NCI-H1417 treated with DMSO at 0.1 percent for 48 hours (cell line): ENCODE data around the gene NAMPT.
"Not testable (repeated sequence)": the region's sequence is repeated elsewhere in the genome, so short reads cannot be mapped to it uniquely, and the experiment has no call there.

Experiments
- DNase-seq: peaks from one replicate; lab custom pipeline; 2025; lab: John Stamatoyannopoulos, UW

The NAMPT gene

DNA sequence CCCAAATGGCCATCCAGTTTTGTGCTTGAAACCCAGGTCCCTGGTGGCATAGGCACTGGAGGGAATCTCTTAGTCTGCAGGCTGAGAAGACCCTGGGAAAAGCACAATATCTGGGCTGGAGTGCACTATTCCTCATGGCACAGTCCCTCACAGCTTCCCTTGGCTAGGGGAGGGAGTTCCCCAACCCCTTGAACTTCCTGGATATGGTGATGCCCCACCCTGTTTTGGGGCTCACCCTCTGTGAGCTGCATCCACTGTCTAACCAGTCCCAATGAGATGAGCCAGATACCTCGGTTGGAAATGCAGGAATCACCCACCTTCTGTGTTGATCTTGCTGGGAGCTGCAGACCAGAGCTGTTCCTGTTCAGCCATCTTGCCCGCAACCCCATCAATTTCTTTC, 19.8 kb upstream of the NAMPT start:
- DNase-seq: no peak

DNA sequence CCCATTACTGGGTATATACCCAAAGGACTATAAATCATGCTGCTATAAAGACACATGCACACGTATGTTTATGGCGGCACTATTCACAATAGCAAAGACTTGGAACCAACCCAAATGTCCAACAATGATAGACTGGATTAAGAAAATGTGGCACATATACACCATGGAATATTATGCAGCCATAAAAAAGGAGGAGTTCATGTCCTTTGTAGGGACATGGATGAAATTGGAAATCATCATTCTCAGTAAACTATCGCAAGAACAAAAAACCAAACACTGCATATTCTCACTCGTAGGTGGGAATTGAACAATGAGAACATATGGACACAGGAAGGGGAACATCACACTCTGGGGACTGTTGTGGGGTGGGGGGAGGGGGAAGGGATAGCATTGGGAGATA, 13.8 kb upstream of the NAMPT start:
- DNase-seq: not testable (repeated sequence)

DNA sequence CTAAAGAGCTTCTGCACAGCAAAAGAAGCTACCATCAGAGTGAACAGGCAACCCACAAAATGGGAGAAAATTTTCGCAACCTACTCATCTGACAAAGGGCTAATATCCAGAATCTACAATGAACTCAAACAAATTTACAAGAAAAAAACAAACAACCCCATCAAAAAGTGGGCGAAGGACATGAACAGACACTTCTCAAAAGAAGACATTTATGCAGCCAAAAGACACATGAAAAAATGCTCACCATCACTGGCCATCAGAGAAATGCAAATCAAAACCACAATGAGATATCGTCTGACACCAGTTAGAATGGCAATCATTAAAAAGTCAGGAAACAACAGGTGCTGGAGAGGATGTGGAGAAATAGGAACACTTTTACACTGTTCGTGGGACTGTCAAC, 13.4 kb upstream of the NAMPT start:
- DNase-seq: not testable (repeated sequence)

DNA sequence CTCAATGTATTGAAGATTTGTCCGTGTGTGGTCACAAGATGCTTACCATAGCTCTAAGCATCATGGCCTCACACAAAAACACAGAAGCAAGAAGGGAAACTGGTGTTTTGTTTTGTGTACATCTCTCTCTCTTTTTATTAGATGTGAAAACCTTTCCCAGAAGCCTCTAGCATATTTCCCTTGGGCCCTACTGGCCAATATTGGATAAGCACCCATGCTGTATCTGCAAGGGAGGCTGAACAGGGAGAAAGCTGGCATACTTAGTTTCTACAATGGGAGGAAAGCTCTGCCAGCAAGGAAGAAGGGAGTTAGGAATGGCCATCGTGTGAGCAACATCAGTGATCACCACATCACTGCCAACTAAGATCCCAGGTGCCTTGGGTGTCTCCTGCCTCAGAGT, 9.6 kb upstream of the NAMPT start:
- DNase-seq: no peak

DNA sequence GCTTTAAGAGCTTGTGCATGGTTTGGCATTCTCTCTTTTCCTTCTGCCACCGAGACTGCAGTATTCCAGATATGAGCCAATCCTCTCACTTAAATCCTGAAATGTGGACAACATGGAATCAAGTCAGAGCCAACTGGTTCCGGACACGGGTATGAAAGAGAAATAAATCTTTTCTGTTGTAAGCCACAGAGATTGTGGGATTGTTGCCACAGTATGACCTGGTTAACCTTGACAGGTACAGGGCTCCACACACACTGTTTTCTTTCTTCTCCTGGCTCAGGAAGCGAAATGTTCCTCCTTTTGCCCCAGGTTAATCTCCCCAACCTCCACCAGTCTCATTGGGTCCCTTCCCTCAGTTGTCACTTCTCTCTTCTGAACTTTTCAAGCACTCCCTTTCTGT, 6.5 kb upstream of the NAMPT start:
- DNase-seq: no peak

DNA sequence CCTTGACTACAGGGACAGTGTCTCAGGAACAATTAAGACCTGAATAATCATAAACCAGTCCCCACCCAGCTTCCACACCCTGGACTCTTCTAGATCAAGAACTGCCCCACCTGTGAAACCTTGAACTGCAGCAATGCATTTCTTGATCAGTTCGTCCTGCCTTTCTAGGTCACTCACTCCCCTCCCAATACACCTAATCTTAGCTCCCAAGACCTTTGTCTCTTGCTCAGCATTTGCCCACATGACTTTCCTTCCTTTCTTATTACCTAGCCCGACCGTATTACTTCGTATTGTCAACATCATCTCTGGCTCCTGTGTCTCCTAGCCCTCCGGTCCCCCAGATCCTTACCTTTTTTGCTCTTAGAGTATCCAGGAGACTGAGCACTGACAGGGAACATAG, 5.5 kb upstream of the NAMPT start:
- DNase-seq: no peak

DNA sequence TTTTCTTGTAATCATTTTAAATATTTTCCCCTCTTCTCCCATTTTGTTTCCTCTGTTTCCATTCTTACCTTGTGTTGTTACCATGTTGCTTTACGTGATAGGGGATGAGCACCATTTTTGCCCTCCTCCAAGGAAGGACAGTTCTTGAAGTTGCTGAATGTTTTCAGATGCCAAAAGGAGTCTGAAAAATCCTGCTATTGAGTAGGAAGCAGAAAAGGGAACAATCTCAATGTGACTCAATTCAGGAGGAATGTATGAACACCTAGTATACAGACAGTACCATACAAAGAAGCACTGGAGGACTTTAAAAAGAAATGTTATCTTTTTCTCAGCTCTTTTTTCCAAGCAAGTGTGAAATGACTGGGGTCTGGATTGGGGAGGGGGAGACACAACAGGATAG, 5.1 kb upstream of the NAMPT start:
- no peak for DNase-seq

DNA sequence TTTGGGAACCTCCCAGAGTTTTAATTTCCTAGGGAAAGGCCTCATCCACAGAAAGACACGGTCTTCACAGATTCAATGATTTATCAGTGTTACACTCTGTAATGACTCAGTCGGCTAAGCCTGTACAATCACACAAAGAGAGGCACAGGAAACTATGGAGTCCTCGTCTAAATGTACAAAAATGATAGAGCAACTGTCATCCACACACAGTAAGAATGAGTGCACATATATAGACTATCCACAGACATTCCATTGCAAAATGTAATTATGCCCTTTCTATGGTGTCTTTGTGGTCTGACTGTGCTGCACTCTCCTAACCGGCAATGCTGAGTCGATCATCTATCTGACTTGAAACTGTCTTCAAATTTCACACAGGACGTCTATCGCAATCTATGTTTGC, 3.5 kb upstream of the NAMPT start:
- no peak for DNase-seq

DNA sequence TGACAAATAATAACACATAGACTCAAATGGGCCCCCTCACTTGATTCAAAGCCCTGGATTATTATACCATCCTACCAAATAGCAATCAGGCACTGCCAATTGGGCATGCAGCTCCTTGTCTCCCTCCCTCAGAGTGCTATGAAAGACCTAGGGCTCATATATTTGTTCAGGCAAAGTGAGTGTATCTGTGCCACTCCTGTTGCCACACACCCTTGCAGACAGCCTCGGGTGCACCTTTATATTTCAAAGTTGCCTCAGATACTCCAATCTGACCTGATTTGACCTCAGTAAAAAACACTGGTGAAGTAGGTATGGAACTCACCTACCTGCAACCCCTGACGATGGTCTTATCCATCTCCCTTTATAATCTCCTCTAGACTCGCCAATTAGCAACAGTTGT, 3.0 kb upstream of the NAMPT start:
- no peak for DNase-seq

DNA sequence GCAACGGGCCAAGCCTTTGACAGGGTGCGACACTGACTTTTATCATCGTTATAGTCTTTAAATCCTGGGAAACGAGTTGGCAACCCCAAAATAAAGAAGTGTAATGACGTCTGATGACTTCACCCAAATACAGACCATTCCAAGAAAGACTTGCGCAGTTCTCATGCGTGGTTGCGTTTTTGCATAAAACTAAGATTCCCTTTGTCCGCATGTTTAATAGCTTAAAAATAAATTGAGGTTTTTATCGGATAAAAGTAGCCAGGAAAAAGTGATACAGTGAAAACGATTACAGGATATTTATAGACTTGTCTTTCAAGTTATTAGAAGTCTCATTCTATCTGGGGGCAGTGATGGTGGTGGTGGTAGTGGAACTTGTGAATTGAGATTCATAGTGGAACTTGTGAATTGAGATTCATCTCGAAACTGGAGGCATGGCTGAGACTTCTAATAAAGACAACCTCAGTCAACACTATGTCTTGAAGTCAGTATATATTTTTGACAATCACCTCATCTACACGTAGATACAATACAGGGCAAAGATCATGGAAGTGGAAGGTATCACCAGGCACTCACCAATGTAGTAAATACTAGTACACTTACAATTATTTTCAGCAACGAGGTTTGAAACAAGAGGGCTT, 1.2 kb upstream of the NAMPT start:
- DNase-seq: no peak

DNA sequence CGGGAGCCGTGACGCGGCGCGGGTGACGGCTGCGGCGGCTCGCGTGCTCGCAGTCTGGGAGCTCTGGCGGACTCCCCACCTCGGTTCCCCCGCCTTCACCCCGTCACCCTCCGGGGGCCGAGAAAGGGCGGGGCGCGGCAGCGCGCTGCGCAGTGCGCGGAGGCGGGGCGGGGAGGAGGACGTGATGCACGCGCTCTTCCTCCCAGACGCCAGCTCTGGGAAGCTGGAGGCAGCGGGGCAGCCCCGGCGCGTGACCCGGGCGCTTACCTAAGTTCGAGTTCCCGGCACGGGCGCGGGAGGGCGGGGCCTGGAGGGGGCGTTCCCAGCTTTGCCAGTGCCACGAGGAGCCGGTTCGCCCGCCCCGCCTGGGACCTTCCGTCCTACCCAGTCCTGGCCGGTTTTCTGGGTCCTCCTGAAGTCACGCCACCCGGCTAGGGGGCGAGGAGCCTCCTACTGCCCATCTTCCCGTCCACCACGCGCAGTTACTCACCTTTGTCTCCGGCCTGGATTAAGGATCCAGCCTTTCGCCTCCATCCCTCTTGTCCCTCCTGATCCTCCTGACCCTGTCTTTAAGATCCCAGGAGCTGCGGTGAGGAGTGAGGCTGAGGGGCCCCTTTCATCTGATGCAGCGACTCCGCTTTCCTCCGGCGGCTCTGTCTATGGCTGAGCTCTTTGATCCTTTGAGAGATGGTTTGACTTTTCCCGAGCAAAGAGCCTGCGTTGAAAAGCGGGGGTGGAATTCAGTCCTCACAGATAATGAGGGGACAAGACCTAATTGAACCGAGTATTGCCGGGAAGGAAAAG, 470 bp upstream of the NAMPT start:
- DNase-seq: peak; percentile 82

DNA sequence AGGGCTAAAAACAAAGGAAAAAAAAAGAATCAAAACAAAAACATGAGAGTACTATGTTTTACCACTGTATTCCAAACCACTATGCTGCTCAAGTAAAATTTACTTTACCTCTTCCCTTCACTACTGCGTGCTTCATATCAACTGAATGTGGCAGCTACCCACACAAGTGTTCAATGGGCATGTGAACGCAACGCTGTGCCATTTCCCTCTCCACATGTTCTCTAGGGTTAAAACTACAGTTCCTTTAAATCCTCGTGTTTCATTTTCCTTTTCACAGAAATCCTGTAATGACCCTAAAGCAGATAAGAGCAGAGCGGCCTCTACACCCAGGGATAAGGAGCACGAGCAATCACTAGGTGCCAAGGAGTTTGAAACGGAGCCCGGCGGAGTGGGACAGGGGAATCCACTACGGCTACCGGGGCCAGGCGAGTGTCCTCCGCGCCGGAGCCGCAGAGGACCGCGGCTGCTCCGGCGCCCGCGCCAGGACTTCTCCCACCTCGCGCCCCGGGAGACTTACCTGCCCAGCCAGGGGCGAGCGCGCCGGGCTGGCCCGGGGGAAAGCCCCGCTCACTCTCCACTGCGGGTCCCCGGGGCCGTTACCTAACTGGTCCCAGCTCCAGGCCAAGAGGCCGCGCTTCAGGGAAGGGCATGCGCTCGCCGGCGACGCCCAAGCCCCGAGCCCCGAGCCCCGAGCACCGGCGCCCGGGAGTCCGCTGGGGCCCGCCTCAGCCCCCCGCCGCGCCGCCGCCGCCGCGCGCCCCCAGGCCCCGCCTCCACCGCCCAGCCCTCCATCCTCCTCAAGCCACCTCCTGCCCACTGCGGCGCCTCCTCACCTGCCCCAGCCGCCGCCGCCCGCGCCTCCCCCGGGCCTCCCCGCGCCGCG, 711 bp downstream of the NAMPT start:
- peak; percentile 10 for DNase-seq

DNA sequence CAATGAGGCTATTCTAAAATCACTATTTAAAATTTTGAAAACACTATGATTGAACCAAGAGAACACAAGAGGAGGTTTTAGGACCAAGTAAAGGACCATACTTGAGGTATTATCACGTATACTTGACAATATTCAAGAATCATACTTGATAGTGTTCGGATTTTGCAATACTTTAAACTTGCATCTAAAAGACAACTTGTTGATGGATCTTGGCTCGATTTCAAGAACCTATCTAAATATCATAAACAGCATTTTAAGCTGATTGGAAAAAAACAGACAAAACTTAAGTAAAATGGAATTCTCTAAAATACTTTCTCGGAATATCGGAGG, 1.3 kb downstream of the NAMPT start:
- no peak for DNase-seq

DNA sequence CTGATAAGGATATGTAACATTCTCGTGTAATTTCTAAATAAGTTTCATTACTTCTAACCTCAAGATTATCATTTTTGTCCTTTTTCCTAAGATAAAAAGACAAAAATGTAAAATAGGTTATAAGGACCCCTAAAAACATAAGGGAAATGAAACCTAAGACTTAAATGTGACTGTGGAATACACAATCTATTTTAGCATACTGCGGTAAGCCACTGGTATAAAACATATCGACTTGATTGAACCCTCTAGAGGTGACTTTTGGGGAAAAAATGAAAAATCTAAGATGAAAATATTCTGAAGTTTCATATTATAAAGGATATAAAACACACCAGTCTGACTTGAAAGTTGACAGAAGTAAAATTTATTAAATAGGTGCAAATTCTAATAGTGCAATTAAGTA, 1.9 kb downstream of the NAMPT start:
- no peak for DNase-seq

DNA sequence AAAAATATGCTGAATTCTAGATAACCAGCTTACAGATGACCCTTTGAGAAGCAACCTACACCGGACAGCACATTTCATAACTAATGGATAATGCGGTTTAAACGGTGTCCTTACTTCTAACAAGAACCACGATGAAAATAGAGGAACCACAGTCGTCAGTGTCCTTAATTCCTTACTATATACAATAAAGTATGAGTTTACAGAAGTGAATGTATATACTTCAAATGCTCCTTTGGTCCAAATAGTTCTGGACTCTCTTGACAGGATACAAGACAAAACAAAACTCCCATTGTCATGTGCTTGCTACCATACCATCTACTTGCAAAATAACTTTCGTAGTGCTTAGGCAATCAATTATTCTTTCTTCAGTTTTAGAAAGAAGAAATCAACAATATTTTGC, 2.4 kb downstream of the NAMPT start:
- DNase-seq: no peak

DNA sequence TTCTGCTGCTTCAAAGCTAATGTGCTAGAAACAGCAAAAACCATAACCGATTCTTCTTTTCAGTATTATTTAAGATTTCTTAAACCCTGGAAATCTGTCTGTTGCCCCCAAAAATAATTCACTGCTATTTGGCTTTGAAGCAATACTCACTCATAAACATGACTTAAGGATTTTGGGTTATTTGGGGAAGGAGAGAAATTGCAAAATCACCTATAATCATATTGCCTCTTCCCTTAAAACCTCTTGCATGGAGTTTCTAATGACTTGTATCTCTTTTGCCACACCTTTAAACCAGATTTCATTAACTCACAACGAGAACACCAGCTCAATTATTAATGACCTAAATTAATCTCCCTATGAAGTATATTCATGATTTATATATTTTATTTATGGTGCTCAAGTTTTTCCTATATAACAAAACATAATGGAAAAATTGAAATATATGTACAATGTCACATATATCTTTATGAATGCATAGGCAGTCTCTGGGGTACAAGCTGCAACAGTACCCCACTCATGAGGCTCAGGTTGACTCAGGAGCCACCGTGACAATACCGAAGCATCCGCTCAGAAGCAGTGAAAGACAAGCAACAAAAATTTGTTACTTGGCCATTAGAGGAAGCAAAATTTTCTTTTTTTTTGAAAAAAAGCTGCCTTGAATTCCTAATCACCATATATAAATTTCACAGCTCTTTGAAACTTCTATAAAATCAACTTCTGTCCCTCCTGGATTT, 3.0 kb downstream of the NAMPT start:
- DNase-seq: no peak

DNA sequence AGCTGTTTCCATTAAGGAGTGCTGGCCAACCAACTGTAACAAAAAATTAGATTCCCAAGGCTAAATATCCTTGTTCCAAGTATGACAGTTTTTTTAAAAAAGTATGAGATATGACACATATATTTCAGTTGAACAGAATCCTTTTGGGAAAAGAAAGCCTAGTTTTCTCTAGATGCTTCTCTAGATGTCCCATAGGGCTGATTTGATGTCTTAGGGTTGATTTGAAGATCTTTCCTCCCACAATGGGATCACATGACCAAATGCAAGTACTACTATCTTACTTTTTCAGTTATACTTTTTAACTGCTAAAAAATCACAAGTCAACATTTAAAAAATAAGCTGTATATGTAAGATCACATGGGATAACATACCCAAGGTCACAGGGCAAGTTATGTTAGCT, 3.7 kb downstream of the NAMPT start:
- DNase-seq: no peak

DNA sequence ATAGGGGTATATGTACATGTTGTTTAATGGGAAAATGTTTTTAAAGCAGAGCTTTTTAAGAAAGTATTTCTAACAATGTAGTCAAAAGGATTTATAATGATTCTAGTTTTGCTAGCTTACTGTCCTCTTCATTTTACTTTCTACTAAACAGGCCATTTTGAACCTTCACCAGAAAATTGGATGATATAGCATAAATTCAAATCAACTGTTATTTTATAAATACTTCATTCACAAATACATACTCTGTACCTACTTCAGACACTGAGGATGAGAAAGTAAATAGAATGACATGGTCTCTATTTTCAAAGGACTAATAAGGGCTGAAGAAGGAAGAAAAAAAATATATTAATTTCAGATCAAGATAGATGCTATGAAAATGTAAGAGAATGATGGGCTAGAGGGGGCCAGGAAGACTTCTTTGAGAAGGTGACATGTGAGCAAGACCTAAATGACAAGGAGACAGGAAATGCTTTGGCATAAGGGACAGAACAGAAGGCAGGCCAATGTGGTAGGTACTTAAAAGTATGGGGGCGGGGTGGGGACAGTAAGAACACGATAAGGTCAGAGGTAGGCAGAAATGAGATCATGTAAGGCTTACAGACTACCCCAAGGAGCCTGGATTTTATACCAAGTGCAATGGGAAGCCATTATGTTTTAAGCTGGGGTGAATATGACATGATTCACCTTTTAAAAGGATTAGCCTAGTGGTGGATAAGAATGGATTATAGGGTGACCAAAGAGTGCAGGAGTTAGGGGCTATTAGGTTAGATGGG, 5.2 kb downstream of the NAMPT start:
- DNase-seq: no peak

DNA sequence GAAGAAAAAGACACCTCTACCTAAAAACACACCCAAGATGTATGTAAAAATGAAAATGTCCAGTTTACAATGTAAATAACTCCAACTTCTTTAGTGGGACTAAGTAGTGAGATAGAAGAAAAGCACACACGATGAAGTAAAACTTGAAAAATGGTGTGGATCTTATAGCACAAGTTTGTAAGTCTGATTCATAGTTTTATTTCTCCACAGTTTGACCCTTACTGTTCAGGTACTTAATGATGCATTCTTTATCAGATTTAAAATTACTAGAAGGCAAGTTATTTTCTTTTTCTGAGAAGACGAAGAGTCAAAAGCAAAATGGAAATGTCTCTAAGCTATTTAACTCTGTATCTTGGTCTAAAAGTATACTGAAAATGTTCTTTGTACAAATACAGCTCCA, 6.1 kb downstream of the NAMPT start:
- DNase-seq: no peak

DNA sequence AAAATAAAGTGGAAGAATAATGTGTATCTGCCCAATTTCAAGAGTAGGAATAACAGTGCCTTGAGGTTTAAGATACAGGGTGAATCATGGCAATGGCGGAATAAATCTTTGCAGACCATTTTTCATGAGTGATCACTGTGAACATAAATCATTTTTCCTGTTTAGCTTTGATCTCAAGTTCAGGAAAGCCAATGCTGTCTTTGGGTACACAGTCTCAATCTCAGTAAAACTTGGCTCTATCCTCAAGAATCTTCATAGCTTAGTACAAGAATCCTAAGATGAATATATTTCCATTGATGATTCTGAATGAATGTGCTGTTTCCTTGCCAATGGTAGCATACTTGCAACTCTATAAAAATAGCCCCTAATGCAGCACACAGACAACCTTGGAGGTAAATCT, 6.8 kb downstream of the NAMPT start:
- no peak for DNase-seq

DNA sequence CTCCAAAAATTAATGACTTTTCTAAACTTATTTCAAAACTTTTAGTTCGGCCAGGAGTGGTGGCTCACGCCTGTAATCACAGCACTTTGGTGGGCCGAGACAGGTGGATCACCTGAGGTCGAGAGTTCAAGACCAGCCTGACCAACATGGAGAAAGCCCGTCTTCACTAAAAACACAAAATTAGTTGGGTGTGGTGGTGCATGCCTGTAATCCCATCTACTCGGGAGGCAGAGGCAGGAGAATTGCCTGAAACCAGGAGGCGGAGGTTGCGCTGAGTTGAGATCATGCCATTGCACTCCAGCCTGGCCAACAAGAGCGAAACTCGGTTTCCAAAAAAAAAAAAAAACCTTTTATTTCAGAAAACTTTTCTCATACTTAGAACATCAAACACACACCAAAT, 8.3 kb downstream of the NAMPT start:
- DNase-seq: no peak
